GM12878 (cell line): ENCODE results near the gene PCDHB12. TPM values are rescaled to one million over a fixed set of nuclear protein-coding genes. Genes with fewer than 3 reads are reported as not detected.

Experiments
- ATAC-seq: fragments of 200-7000 bp; cut with Tn5 transposase; 3 replicates; pipeline ENCODE4 v1.9.1; 2020; ENCODE audit warnings: mild to moderate bottlenecking, moderate library complexity
- BruUV-seq: library from RNA; stranded (reverse); fragments of 400-500 nt; replicated peaks from 2 replicates; lab custom pipeline; 2021; lab: Mats Ljungman, UMichigan
- CTCF ChIA-PET: fragments of 300-600 bp; sonication (Branson Sonifier 250); formaldehyde crosslinking; extraction: SDS; loops from one replicate; lab custom pipeline; 2021; ENCODE audit warnings: inconsistent platforms; lab: Yijun Ruan, JAX
- POLR2A ChIA-PET: fragments of 350-600 bp; formaldehyde crosslinking; extraction: SDS; loops from one replicate; lab custom pipeline; 2021; ENCODE audit warnings: inconsistent platforms; lab: Charles Lee
- RAD21 ChIA-PET: fragments of 300-600 bp; sonication (Branson Sonifier 250); formaldehyde crosslinking; loops from one replicate; lab custom pipeline; 2023; ENCODE audit warnings: antibody characterized with exemption; ENCODE audit not compliant: unreplicated experiment; lab: Charles Lee
- SMC1A ChIA-PET: fragments of 300-600 bp; sonication (Branson Sonifier 250); formaldehyde crosslinking; loops from one replicate; lab custom pipeline; 2023; ENCODE audit not compliant: unreplicated experiment, uncharacterized antibody; lab: Charles Lee
- DNase-seq: peaks from one replicate; pipeline ENCODE4 v3.0.0-alpha.2; 2011; ENCODE audit warnings: low read depth, low spot score
- FAIRE-seq: peaks from 3 replicates; lab custom pipeline; 2011; peaks lifted over from hg19 to GRCh38; lab: Jason Lieb, UNC
- H2AFZ ChIP-seq: 2 replicates; pipeline ENCODE4 v1.6.0; 2011; ENCODE audit warnings: low read depth, low read length, control low read depth; ENCODE audit not compliant: control insufficient read depth
- H3K27ac ChIP-seq: 2 replicates; pipeline ENCODE4 v1.5.1; 2011; ENCODE audit warnings: control low read depth; ENCODE audit not compliant: control insufficient read depth, insufficient read depth
- H3K27me3 ChIP-seq, 2 experiments: replicated peaks in 1 of 2; 2 replicates each; pipeline versions ENCODE4 v1.6.0 to v1.6.1; 2011; ENCODE audit warnings: low read length in 1 of 2; ENCODE audit not compliant: control insufficient read depth in 2 of 2, insufficient read depth in 2 of 2
- H3K36me3 ChIP-seq, 2 experiments: 2 replicates each; pipeline ENCODE4 v1.5.1; 2011; ENCODE audit warnings: low read length in 1 of 2; ENCODE audit not compliant: control insufficient read depth in 2 of 2, insufficient read depth in 2 of 2
- H3K4me1 ChIP-seq: 2 replicates; pipeline ENCODE4 v1.6.1; 2011; ENCODE audit warnings: mild to moderate bottlenecking, low read length, moderate library complexity, mixed read lengths; ENCODE audit not compliant: control insufficient read depth, insufficient read depth
- H3K4me2 ChIP-seq: 2 replicates; pipeline ENCODE4 v1.6.0; 2011; ENCODE audit warnings: control low read depth; ENCODE audit not compliant: control insufficient read depth, insufficient read depth
- H3K4me3 ChIP-seq: fragments of 200-600 bp; sonication (generic); 2 replicates; pipeline ENCODE4 v1.5.1; 2016
- H3K79me2 ChIP-seq: 2 replicates; pipeline ENCODE4 v1.6.0; 2011; ENCODE audit warnings: low read length; ENCODE audit not compliant: control insufficient read depth, insufficient read depth
- H3K9ac ChIP-seq: 2 replicates; pipeline ENCODE4 v1.8.0; 2011; ENCODE audit warnings: low read length, control low read depth, mixed read lengths; ENCODE audit not compliant: control insufficient read depth, insufficient read depth
- H3K9me3 ChIP-seq: replicated peaks from 3 replicates; pipeline ENCODE4 v1.5.1; 2011; ENCODE audit warnings: mild to moderate bottlenecking, low read length; ENCODE audit not compliant: control insufficient read depth, insufficient read depth
- H4K20me1 ChIP-seq: 2 replicates; pipeline ENCODE4 v1.6.0; 2011; ENCODE audit not compliant: control insufficient read depth, insufficient read depth
- TCF3 ChIP-seq: IDR thresholded peaks from 2 replicates; pipeline ENCODE4 v1.6.1; 2012; ENCODE audit warnings: low read depth, mild to moderate bottlenecking, low read length, borderline replicate concordance; ENCODE audit not compliant: insufficient read depth
- ZNF274 ChIP-seq: IDR thresholded peaks from one replicate; pipeline ENCODE4 v1.8.0; 2011; ENCODE audit not compliant: insufficient read length, insufficient read depth
- in situ Hi-C: fragments of 300-500 bp; cut with MboI; formaldehyde crosslinking; loops from 9 replicates; pipeline ENCODE4 v1.14.3; 2018; ENCODE audit warnings: mixed read lengths
- intact Hi-C: fragments of 100-400 bp; cut with micrococcal nuclease; formaldehyde crosslinking; loops from one replicate; pipeline ENCODE4 v1.14.2; 2022; ENCODE audit not compliant: unreplicated experiment
- polyA plus RNA-seq, 11 experiments: library from polyadenylated mRNA; depleted of rRNA in 4 of 11; unstranded in 6 of 11; stranded (reverse) in 5 of 11; fragments of >200 nt; fragmentation: Nextera tagmentation in 4 of 11; fragmentation: Illumina TruSeq in 1 of 11; extraction: Ambion mirVana in 4 of 11; extraction: Trizol in 1 of 11; gene quantifications; 1 replicate in 1 of 11; 2 replicates in 10 of 11; pipeline versions ENCODE4 v1.2.1 to v1.2.3, GENCODE V29; 2011 to 2016; ENCODE audit warnings: inconsistent platforms in 2 of 11, missing spikeins in 2 of 11, low read depth in 1 of 11
- total RNA-seq, 4 experiments: library from RNA; depleted of rRNA in 3 of 4; stranded (reverse); fragments of >200 nt in 3 of 4; fragmentation: Illumina TruSeq in 1 of 4; extraction: Trizol in 1 of 4; gene quantifications; 2 replicates each; pipeline versions ENCODE4 v1.2.1 to v1.2.3, GENCODE V29; 2013 to 2021
- TF ChIP-seq, protein P1 (sequence below): fragments of 450-650 bp; IDR thresholded peaks from 2 replicates; pipeline ENCODE4 v1.6.1; 2017; ENCODE audit warnings: antibody characterized with exemption, mild to moderate bottlenecking, moderate library complexity

PCDHB12 gene
- total and polyA plus RNA-seq, 10 of the 15 experiments (the other 5 are each of a cell fraction or from before 2014, with no cell fraction given), result 0.04 to 0.08 (median 0.04) TPM; not detected in 7

DNA sequence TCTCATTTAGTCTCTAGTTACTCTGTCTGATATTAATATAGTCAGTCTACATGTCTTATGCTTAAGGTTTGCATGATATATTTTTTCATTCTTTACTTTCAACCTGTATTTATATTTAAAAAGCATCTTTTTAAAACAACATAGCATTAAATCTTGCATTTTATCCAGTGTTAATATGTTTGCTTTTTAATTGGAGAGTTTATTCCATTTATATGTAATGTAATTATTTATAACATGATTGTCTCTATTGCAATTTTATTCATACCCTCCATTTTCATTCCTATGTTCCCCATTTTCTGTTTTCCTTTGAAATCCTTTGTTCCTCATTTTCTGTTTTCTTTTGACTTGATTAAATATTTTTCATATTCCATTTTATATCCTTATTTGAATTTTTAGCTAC, 49.9 kb downstream of the PCDHB12 start:
- no TSS peak for BruUV-seq
- ChIA-PET POLR2A (no interaction called here), SMC1A (no interaction called here), RAD21 (no interaction called here), CTCF (no interaction called here)
- Histone ChIP-seq H3K9me3 (peaks cover 4% of the 10 kb centered on the region), H3K4me2 (no peak overlapping the region), H3K27ac (no peak overlapping the region), H3K79me2 (no peaks in the 10 kb centered on the region), H3K27me3 (no peaks in the 10 kb centered on the region), H2AFZ (no peak overlapping the region), H4K20me1 (no peaks in the 10 kb centered on the region), H3K4me3 (no peak overlapping the region), H3K36me3 (no peaks in the 10 kb centered on the region), H3K4me1 (no peaks in the 10 kb centered on the region), H3K9ac (no peak overlapping the region)
- in situ Hi-C loops (no loop called here), intact Hi-C loops (no loop called here)
- DNase-seq, result no peak
- FAIRE-seq, result no peak
- no peak for ATAC-seq
- no peak for TF ChIP-seq TCF3

DNA sequence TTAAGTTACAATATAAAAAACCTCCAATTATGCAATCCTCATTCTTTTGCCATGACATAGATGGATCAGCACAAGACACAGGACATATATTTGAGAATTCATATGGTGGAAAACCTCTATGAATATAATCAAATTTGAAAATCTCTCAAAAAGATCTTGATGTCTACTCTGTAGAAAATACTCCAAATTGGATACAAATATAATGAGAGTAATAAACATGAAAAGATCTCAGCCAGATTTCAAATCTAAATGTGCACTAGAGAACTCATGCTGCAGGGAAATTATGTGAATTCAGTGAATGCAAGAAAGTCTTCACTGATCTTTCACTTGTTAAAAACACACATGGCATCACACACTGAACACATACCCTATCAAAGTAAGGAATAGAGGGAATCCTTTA, 50.4 kb downstream of the PCDHB12 start:
- RAD21 ChIA-PET, result no interaction called here
- no peak overlapping the region for H3K27ac ChIP-seq
- DNase-seq, result no peak
- intact Hi-C loops, result no loop called here
- no peak for ATAC-seq
- H3K4me2 ChIP-seq, result no peak overlapping the region
- CTCF ChIA-PET, result no interaction called here
- in situ Hi-C loops, result no loop called here
- SMC1A ChIA-PET, result no interaction called here
- peak; percentile 53 for TF ChIP-seq ZNF274
- TF ChIP-seq, protein P1, sequence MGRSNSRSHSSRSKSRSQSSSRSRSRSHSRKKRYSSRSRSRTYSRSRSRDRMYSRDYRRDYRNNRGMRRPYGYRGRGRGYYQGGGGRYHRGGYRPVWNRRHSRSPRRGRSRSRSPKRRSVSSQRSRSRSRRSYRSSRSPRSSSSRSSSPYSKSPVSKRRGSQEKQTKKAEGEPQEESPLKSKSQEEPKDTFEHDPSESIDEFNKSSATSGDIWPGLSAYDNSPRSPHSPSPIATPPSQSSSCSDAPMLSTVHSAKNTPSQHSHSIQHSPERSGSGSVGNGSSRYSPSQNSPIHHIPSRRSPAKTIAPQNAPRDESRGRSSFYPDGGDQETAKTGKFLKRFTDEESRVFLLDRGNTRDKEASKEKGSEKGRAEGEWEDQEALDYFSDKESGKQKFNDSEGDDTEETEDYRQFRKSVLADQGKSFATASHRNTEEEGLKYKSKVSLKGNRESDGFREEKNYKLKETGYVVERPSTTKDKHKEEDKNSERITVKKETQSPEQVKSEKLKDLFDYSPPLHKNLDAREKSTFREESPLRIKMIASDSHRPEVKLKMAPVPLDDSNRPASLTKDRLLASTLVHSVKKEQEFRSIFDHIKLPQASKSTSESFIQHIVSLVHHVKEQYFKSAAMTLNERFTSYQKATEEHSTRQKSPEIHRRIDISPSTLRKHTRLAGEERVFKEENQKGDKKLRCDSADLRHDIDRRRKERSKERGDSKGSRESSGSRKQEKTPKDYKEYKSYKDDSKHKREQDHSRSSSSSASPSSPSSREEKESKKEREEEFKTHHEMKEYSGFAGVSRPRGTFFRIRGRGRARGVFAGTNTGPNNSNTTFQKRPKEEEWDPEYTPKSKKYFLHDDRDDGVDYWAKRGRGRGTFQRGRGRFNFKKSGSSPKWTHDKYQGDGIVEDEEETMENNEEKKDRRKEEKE, result no peak
- peaks cover 4% of the 10 kb centered on the region for H3K9me3 ChIP-seq
- H3K27me3 ChIP-seq, result no peaks in the 10 kb centered on the region
- no peak for FAIRE-seq
- H2AFZ ChIP-seq, result no peak overlapping the region
- no peaks in the 10 kb centered on the region for H3K79me2 ChIP-seq
- H3K36me3 ChIP-seq, result no peaks in the 10 kb centered on the region
- H3K4me3 ChIP-seq, result no peak overlapping the region
- POLR2A ChIA-PET, result no interaction called here
- no TSS peak for BruUV-seq
- no peaks in the 10 kb centered on the region for H4K20me1 ChIP-seq
- no peak overlapping the region for H3K9ac ChIP-seq
- no peaks in the 10 kb centered on the region for H3K4me1 ChIP-seq
